IMR-90 (cell line): Measurements from ENCODE around the gene STUB1. TPM values are rescaled to one million over a fixed set of nuclear protein-coding genes. Genes with fewer than 3 reads are reported as not detected.

Source experiments
- ATAC-seq: fragments of 200-7000 bp; cut with Tn5 transposase; 2 replicates; pipeline ENCODE4 v1.9.1; 2020; ENCODE audit warnings: low read depth, mild to moderate bottlenecking, moderate library complexity
- BruUV-seq: library from RNA; stranded (reverse); fragments of 400-500 nt; replicated peaks from 2 replicates; lab custom pipeline; 2021; lab: Mats Ljungman, UMichigan
- CTCF ChIA-PET: fragments of 300-600 bp; formaldehyde crosslinking; extraction: SDS; loops from one replicate; lab custom pipeline; 2021; ENCODE audit warnings: antibody characterized with exemption; lab: Yijun Ruan, JAX
- POLR2A ChIA-PET: fragments of 300-600 bp; sonication (Branson Sonifier 250); formaldehyde crosslinking; loops from one replicate; lab custom pipeline; 2022; ENCODE audit warnings: antibody characterized with exemption; ENCODE audit not compliant: unreplicated experiment; lab: Charles Lee
- DNase-seq: peaks from one replicate; pipeline ENCODE4 v3.0.0; 2013
- H2AFZ ChIP-seq: replicated peaks from 2 replicates; pipeline ENCODE3; 2013; ENCODE audit warnings: low read length, mild to moderate bottlenecking; ENCODE audit not compliant: poor library complexity
- H2AK5ac ChIP-seq: 2 replicates; pipeline ENCODE4 v1.6.1; 2013; ENCODE audit warnings: low read depth, low read length, inconsistent platforms
- H2AK9ac ChIP-seq: replicated peaks from 2 replicates; pipeline ENCODE3; 2013; ENCODE audit warnings: mild to moderate bottlenecking, low read depth, low read length, moderate library complexity; ENCODE audit not compliant: poor library complexity
- H2BK120ac ChIP-seq: 2 replicates; pipeline ENCODE4 v1.6.1; 2013; ENCODE audit warnings: low read depth, low read length, inconsistent platforms
- H2BK15ac ChIP-seq: 3 replicates; pipeline ENCODE4 v1.6.1; 2013; ENCODE audit warnings: low read depth, low read length, inconsistent platforms
- H2BK20ac ChIP-seq: 2 replicates; pipeline ENCODE4 v1.6.1; 2013; ENCODE audit warnings: low read depth, mild to moderate bottlenecking, inconsistent platforms, low read length, moderate library complexity
- H2BK5ac ChIP-seq: 2 replicates; pipeline ENCODE4 v1.6.1; 2013; ENCODE audit warnings: mild to moderate bottlenecking, low read depth, low read length, inconsistent platforms; ENCODE audit not compliant: poor library complexity, severe bottlenecking
- H3K14ac ChIP-seq: replicated peaks from 2 replicates; pipeline ENCODE4 v1.6.1; 2013; ENCODE audit warnings: low read depth, low read length, inconsistent platforms
- H3K18ac ChIP-seq: 2 replicates; pipeline ENCODE4 v1.6.1; 2013; ENCODE audit warnings: low read depth, low read length, control low read depth
- H3K23ac ChIP-seq: 2 replicates; pipeline ENCODE4 v1.6.1; 2013; ENCODE audit warnings: low read depth, low read length, inconsistent platforms
- H3K27ac ChIP-seq: 2 replicates; pipeline ENCODE4 v1.5.1; 2013; ENCODE audit warnings: mild to moderate bottlenecking, control low read depth, low read length; ENCODE audit not compliant: insufficient read depth
- H3K27me3 ChIP-seq: 2 replicates; pipeline ENCODE4 v1.6.1; 2013; ENCODE audit warnings: low read length; ENCODE audit not compliant: control insufficient read depth, insufficient read depth
- H3K36me3 ChIP-seq: 2 replicates; pipeline ENCODE4 v1.6.1; 2013; ENCODE audit warnings: low read length, mixed read lengths; ENCODE audit not compliant: control insufficient read depth, insufficient read depth
- H3K4ac ChIP-seq: 2 replicates; pipeline ENCODE4 v1.6.1; 2013; ENCODE audit warnings: low read depth, low read length, inconsistent platforms
- H3K4me1 ChIP-seq: 2 replicates; pipeline ENCODE4 v1.6.1; 2013; ENCODE audit warnings: low read length, mixed read lengths; ENCODE audit not compliant: control insufficient read depth, insufficient read depth
- H3K4me2 ChIP-seq: 2 replicates; pipeline ENCODE4 v1.6.1; 2013; ENCODE audit warnings: low read depth, mild to moderate bottlenecking, control low read depth, low read length, moderate library complexity
- H3K4me3 ChIP-seq: 2 replicates; pipeline ENCODE4 v1.5.1; 2013; ENCODE audit warnings: low read depth, mild to moderate bottlenecking, control low read depth, low read length, moderate library complexity; ENCODE audit not compliant: insufficient read depth
- H3K56ac ChIP-seq: 2 replicates; pipeline ENCODE4 v1.6.1; 2013; ENCODE audit warnings: low read length, inconsistent platforms; ENCODE audit not compliant: insufficient read depth; ENCODE audit errors: extremely low read depth
- H3K79me1 ChIP-seq, 2 experiments: 2 replicates each; pipeline ENCODE4 v1.6.1; 2013; ENCODE audit warnings: low read length in 2 of 2, inconsistent platforms in 1 of 2, low read depth in 1 of 2
- H3K9ac ChIP-seq: 2 replicates; pipeline ENCODE4 v1.6.1; 2013; ENCODE audit warnings: low read depth, low read length, control low read depth
- H3K9me1 ChIP-seq: 2 replicates; pipeline ENCODE4 v1.6.1; 2013; ENCODE audit warnings: low read length, inconsistent platforms; ENCODE audit not compliant: insufficient read depth
- H3K9me3 ChIP-seq: 2 replicates; pipeline ENCODE4 v1.6.1; 2013; ENCODE audit warnings: low read length; ENCODE audit not compliant: control insufficient read depth, insufficient read depth
- H4K20me1 ChIP-seq: 2 replicates; pipeline ENCODE4 v1.6.1; 2013; ENCODE audit warnings: low read length, inconsistent platforms; ENCODE audit not compliant: insufficient read depth
- H4K5ac ChIP-seq: 2 replicates; pipeline ENCODE4 v1.6.1; 2013; ENCODE audit warnings: mild to moderate bottlenecking, low read depth, low read length, control low read depth
- H4K8ac ChIP-seq, 2 experiments: 2 replicates each; pipeline ENCODE4 v1.6.1; 2013; ENCODE audit warnings: low read depth in 2 of 2, low read length in 2 of 2, control low read depth in 1 of 2, inconsistent platforms in 1 of 2
- H4K91ac ChIP-seq: 2 replicates; pipeline ENCODE4 v1.6.1; 2013; ENCODE audit warnings: low read depth, low read length, inconsistent platforms; ENCODE audit not compliant: insufficient read depth
- BHLHE40 ChIP-seq: fragments of 150-350 bp; IDR thresholded peaks from 2 replicates; pipeline ENCODE4 v1.6.1; 2016; ENCODE audit warnings: mild to moderate bottlenecking, low read depth, low read length
- CEBPB ChIP-seq: IDR thresholded peaks from 2 replicates; pipeline ENCODE4 v1.6.1; 2012; ENCODE audit warnings: low read depth, low read length, improper control_type of control experiment
- CHD1 ChIP-seq: IDR thresholded peaks from 2 replicates; pipeline ENCODE4 v1.6.1; 2012; ENCODE audit warnings: low read depth, low read length, improper control_type of control experiment
- CTCF ChIP-seq: conservative IDR thresholded peaks from 2 replicates; pipeline ENCODE4 v1.5.1; 2012; ENCODE audit warnings: mild to moderate bottlenecking, low read depth, low read length, improper control_type of control experiment
- ELK1 ChIP-seq: fragments of 150-350 bp; IDR thresholded peaks from 2 replicates; pipeline ENCODE4 v1.6.1; 2016; ENCODE audit warnings: low read depth, mild to moderate bottlenecking, low read length, moderate library complexity, borderline replicate concordance
- FOS ChIP-seq: fragments of 150-350 bp; IDR thresholded peaks from 2 replicates; pipeline ENCODE4 v1.6.1; 2016; ENCODE audit warnings: low read depth, low read length
- MAFK ChIP-seq: IDR thresholded peaks from 2 replicates; pipeline ENCODE4 v1.6.1; 2012; ENCODE audit warnings: low read depth, low read length, improper control_type of control experiment
- MAZ ChIP-seq: IDR thresholded peaks from 2 replicates; pipeline ENCODE4 v1.6.1; 2012; ENCODE audit warnings: low read depth, mild to moderate bottlenecking, low read length, improper control_type of control experiment, moderate library complexity, borderline replicate concordance
- MXI1 ChIP-seq: IDR thresholded peaks from 2 replicates; pipeline ENCODE4 v1.6.1; 2012; ENCODE audit warnings: low read depth, mild to moderate bottlenecking, low read length, moderate library complexity, borderline replicate concordance
- NFE2L2 ChIP-seq: fragments of 150-350 bp; IDR thresholded peaks from 2 replicates; pipeline ENCODE4 v1.6.1; 2016; ENCODE audit warnings: low read depth, mild to moderate bottlenecking, low read length
- POLR2A ChIP-seq: IDR thresholded peaks from 2 replicates; pipeline ENCODE4 v1.6.1; 2012; ENCODE audit warnings: mild to moderate bottlenecking, low read depth, low read length
- RAD21 ChIP-seq: IDR thresholded peaks from 2 replicates; pipeline ENCODE4 v1.6.1; 2012; ENCODE audit warnings: low read length, improper control_type of control experiment
- RCOR1 ChIP-seq: IDR thresholded peaks from 2 replicates; pipeline ENCODE4 v1.6.1; 2012; ENCODE audit warnings: mild to moderate bottlenecking, low read length, improper control_type of control experiment; ENCODE audit not compliant: insufficient replicate concordance
- RFX5 ChIP-seq: IDR thresholded peaks from 2 replicates; pipeline ENCODE4 v1.8.0; 2012; ENCODE audit warnings: low read depth, mild to moderate bottlenecking, low read length, moderate library complexity
- SMC3 ChIP-seq: fragments of 150-350 bp; IDR thresholded peaks from 2 replicates; pipeline ENCODE4 v1.6.1; 2016; ENCODE audit warnings: low read depth, mild to moderate bottlenecking, antibody characterized with exemption, low read length, moderate library complexity
- USF2 ChIP-seq: fragments of 150-350 bp; IDR thresholded peaks from 2 replicates; pipeline ENCODE4 v1.6.1; 2017; ENCODE audit warnings: mild to moderate bottlenecking, antibody characterized with exemption, low read length, low read depth
- WGBS, 2 experiments: methylation state at CpG; one replicate each; pipeline versions ENCODE4 v1.1.5 to v1.1.7; 2013; ENCODE audit warnings: missing lambda C conversion rate in 2 of 2; ENCODE audit not compliant: insufficient read length in 1 of 2; ENCODE audit errors: extremely low coverage in 2 of 2; 5-methylcytosine and 5-hydroxymethylcytosine counted together
- dilution Hi-C: fragments of 300-500 bp; cut with HindIII; formaldehyde crosslinking; loops from one replicate; pipeline ENCODE4 v1.14.3; 2018; ENCODE audit warnings: low sequenced_read_pairs; ENCODE audit not compliant: unreplicated experiment
- in situ Hi-C: fragments of 300-500 bp; cut with MboI; formaldehyde crosslinking; loops from 3 replicates; pipeline ENCODE4 v1.14.3; 2019; ENCODE audit warnings: low sequenced_read_pairs, inconsistent platforms, mixed read lengths
- intact Hi-C: fragments of 100-400 bp; cut with micrococcal nuclease; formaldehyde crosslinking; loops from 2 replicates; pipeline ENCODE4 v1.10.0; 2022
- polyA plus RNA-seq, 3 experiments: library from polyadenylated mRNA; depleted of rRNA; stranded (reverse); fragments of >200 nt; gene quantifications; 2 replicates each; pipeline ENCODE4 v1.2.3, GENCODE V29; 2012; ENCODE audit warnings: low replicate concordance in 1 of 3
- total RNA-seq: library from RNA; depleted of rRNA; stranded (reverse); fragments of >200 nt; gene quantifications from 2 replicates; pipeline ENCODE4 v1.2.3, GENCODE V29; 2012

The STUB1 gene
- total and polyA plus RNA-seq, 2 of the 4 experiments (the other 2 are of a cell fraction), result 183 to 186 TPM

GRCh38 chr16:634996-635395 lies 45.2 kb upstream of the STUB1 start:
- DNase-seq (no peak), ATAC-seq (no peak)
- ChIA-PET POLR2A (no interaction called here), CTCF (no interaction called here)
- Histone ChIP-seq H3K4me2 (peak overlapping the region; percentile 98), H3K79me1 (peaks cover 0 to 17% of the 10 kb centered on the region in 2 experiments; a peak in 2 of 4 replicates), H3K27ac (no peak overlapping the region; the same call in 1 of the 2 replicates), H2BK20ac (no peak overlapping the region), H3K56ac (no peak overlapping the region), H4K5ac (no peak overlapping the region), H4K20me1 (peaks cover 4% of the 10 kb centered on the region), H3K4me3 (peak overlapping the region; percentile 97; the same call in 1 of the 2 replicates), H3K9me3 (no peaks in the 10 kb centered on the region), H3K4me1 (peaks cover 23% of the 10 kb centered on the region), H2BK15ac (no peak overlapping the region), H2AK5ac (no peak overlapping the region), H3K18ac (no peak overlapping the region), H3K36me3 (peaks cover 12% of the 10 kb centered on the region; the same call in 1 of the 2 replicates), H3K27me3 (no peaks in the 10 kb centered on the region), H3K14ac (no peak overlapping the region), H2AK9ac (peak overlapping the region; percentile 91), H3K4ac (no peak overlapping the region; the same call in 1 of the 2 replicates), H2BK120ac (no peak overlapping the region), H3K23ac (no peak overlapping the region), H4K91ac (no peak overlapping the region), H3K9ac (peak overlapping the region; percentile 74; the same call in 1 of the 2 replicates), H3K9me1 (peaks cover 8% of the 10 kb centered on the region; the same call in 1 of the 2 replicates), H4K8ac (no peak overlapping the region), H2BK5ac (no peak overlapping the region), H2AFZ (no peak overlapping the region)
- dilution Hi-C loops, result no loop called here
- no TSS peak for BruUV-seq
- in situ Hi-C loops, result no loop called here
- TF ChIP-seq CTCF, result no peak
- no peak for TF ChIP-seq RAD21
- TF ChIP-seq BHLHE40, result no peak
- TF ChIP-seq MAZ, result no peak
- no peak for TF ChIP-seq FOS
- TF ChIP-seq MXI1, result no peak
- no peak for TF ChIP-seq CEBPB
- no peak for TF ChIP-seq RFX5
- TF ChIP-seq POLR2A, result no peak
- no peak for TF ChIP-seq USF2
- TF ChIP-seq RCOR1, result no peak
- no peak for TF ChIP-seq ELK1
- no peak for TF ChIP-seq NFE2L2
- TF ChIP-seq CHD1, result no peak
- TF ChIP-seq MAFK, result no peak
- no peak for TF ChIP-seq SMC3
- intact Hi-C loops, result loop anchor here (5.0 kb wide), 1 partner anchor 108 kb away; the partner anchor contains the start of gene CAPN15
- no CpG with 5 or more reads among the region's 7 CpGs for WGBS, 2 experiments
